ENCODE results near the gene SLC22A14. TPM values are rescaled to one million over a fixed set of nuclear protein-coding genes. Genes with fewer than 3 reads are reported as not detected.

SLC22A14 gene
- total and polyA plus RNA-seq, 3 donors from 2014 or later, result 2.7 to 11.9 (median 9.4) TPM

DNA sequence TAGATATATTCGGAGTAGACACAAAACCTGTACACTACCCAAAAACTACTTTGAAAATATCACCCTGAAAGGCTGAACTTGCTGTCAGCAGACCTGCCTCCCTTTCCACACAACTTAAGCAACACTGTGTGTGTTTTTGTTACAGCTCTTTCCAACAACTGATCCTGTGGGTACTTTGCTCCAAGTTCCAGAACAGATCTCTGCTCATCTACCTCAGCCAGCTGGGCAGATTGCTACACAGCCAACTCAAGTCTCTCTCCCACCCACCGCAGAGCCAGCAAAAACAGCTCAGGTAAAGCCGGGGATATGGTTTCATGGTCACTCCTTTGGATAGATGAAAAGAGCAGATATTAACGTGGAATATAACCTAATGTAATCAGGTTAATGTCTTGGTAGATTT lies 36.2 kb upstream of the SLC22A14 start:
- TF ChIP-seq, protein P1, sequence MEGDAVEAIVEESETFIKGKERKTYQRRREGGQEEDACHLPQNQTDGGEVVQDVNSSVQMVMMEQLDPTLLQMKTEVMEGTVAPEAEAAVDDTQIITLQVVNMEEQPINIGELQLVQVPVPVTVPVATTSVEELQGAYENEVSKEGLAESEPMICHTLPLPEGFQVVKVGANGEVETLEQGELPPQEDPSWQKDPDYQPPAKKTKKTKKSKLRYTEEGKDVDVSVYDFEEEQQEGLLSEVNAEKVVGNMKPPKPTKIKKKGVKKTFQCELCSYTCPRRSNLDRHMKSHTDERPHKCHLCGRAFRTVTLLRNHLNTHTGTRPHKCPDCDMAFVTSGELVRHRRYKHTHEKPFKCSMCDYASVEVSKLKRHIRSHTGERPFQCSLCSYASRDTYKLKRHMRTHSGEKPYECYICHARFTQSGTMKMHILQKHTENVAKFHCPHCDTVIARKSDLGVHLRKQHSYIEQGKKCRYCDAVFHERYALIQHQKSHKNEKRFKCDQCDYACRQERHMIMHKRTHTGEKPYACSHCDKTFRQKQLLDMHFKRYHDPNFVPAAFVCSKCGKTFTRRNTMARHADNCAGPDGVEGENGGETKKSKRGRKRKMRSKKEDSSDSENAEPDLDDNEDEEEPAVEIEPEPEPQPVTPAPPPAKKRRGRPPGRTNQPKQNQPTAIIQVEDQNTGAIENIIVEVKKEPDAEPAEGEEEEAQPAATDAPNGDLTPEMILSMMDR (IDR thresholded peaks at IDR 0.05), result no peak
- TF ChIP-seq POLR2A (IDR thresholded peaks at IDR 0.05), result no peak
- intact Hi-C loops (cut with DNase I; ENCODE audit: low total_unique reads), result no loop called here
- WGBS, 2 donors, result 88 to 91% methylated on average over 4 of the region's 4 CpGs
- H3K27me3 ChIP-seq, result no peaks in the 10 kb centered on the region
- H3K27ac ChIP-seq, result no peak overlapping the region
- no peak for DNase-seq
- no peaks in the 10 kb centered on the region for H3K9me3 ChIP-seq
- no peaks in the 10 kb centered on the region for H3K4me1 ChIP-seq
- H3K36me3 ChIP-seq (ENCODE audit: low read depth, missing control alignments), result no peaks in the 10 kb centered on the region
- no peak overlapping the region for H3K4me3 ChIP-seq

DNA sequence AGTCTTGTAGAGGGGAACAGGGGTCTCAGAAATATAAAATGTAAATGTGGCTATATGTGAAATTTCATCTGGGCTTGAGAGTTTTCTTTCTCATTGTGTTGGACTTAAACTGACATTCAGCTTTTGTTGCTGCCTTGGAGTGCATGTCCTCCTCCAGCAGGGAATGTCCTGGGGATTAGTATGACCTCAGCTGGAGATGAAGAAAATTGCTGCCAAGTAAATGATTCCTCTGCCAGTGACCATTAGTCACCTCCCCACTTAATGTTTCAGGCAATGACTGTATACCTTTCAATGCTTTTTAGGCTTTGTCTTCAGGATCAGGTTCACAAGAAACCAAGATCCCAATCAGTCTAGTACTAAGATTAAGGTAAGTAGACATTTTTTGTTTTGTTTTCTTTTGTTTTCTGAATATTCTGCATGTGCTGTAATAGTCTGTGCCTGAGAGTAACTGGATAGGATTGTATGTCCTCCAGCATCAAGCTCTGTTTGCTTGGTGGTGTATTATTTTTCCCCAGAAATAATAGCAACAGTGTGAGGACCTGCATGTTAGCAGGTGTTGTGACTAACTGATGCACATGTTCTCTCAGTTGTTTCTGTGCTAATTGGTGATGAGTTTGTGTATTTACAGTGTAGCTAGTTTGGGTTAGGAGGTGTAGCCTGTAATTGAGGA lies 34.6 kb upstream of the SLC22A14 start:
- TF ChIP-seq POLR2A (IDR thresholded peaks at IDR 0.05), result no peak
- TF ChIP-seq, protein P1 (IDR thresholded peaks at IDR 0.05), result no peak
- intact Hi-C loops (cut with DNase I; ENCODE audit: low total_unique reads), result no loop called here
- DNase-seq, result no peak

DNA sequence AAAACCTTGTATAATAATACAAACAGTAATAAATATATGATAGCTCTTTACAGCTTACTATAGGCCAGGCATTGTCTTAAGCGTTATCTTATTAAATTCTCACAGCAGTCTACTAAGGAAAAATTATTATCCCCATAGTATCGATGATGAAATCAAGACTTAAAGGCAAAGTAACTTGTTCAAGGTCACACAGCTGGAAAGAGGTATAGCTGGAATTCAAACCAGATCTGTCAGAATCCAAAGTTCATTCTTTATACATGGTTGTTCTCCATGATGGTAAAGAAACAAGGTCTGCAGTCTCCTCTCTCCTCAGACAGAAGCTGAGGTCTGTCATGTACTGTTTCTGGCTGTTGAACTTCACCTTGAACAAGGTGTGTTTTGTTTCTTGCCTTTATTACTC lies 31.9 kb upstream of the SLC22A14 start:
- WGBS, 2 donors, result 69 to 71% methylated on average over 2 of the region's 2 CpGs
- TF ChIP-seq, protein P1 (IDR thresholded peaks at IDR 0.05), result no peak
- TF ChIP-seq POLR2A (IDR thresholded peaks at IDR 0.05), result no peak
- Histone ChIP-seq H3K27ac (no peak overlapping the region), H3K36me3 (ENCODE audit: low read depth, missing control alignments) (no peaks in the 10 kb centered on the region), H3K27me3 (no peaks in the 10 kb centered on the region), H3K4me1 (no peaks in the 10 kb centered on the region), H3K9me3 (no peaks in the 10 kb centered on the region), H3K4me3 (no peak overlapping the region)
- no peak for DNase-seq
- intact Hi-C loops (cut with DNase I; ENCODE audit: low total_unique reads), result no loop called here

More for the DNA sequence above, 34.6 kb upstream of the SLC22A14 start:
- Histone ChIP-seq H3K4me3 (no peak overlapping the region), H3K27me3 (no peaks in the 10 kb centered on the region), H3K9me3 (no peaks in the 10 kb centered on the region), H3K27ac (no peak overlapping the region), H3K4me1 (no peaks in the 10 kb centered on the region), H3K36me3 (ENCODE audit: low read depth, missing control alignments) (no peaks in the 10 kb centered on the region)

DNA sequence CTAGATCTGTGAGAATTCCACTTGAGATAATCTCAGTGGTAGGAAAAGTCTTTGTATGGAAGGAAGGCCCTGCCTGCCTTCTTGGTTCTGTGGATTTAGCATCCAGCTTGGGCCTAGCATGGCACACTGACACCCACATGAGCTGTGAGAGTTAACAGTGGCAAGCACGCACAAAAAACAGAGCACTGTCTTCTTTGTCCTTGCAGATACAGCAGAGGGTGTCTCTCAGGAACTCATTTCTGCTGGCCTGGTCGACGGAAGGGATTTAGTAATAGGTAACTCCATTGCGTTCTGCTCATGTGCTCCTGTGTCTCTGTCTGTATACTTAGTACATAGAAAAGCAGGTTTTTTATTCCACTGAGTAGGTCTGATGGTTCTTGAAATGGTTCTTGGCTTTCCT lies 30.9 kb upstream of the SLC22A14 start:
- intact Hi-C loops (cut with DNase I; ENCODE audit: low total_unique reads), result no loop called here
- no peaks in the 10 kb centered on the region for H3K27me3 ChIP-seq
- H3K9me3 ChIP-seq, result no peaks in the 10 kb centered on the region
- TF ChIP-seq POLR2A (IDR thresholded peaks at IDR 0.05), result no peak
- TF ChIP-seq, protein P1 (IDR thresholded peaks at IDR 0.05), result no peak
- H3K27ac ChIP-seq, result no peak overlapping the region
- peaks cover 9% of the 10 kb centered on the region for H3K4me1 ChIP-seq
- no peak overlapping the region for H3K4me3 ChIP-seq
- WGBS, 2 donors, result 90 to 91% methylated on average over 4 of the region's 4 CpGs
- DNase-seq, result no peak
- H3K36me3 ChIP-seq (ENCODE audit: low read depth, missing control alignments), result no peaks in the 10 kb centered on the region

DNA sequence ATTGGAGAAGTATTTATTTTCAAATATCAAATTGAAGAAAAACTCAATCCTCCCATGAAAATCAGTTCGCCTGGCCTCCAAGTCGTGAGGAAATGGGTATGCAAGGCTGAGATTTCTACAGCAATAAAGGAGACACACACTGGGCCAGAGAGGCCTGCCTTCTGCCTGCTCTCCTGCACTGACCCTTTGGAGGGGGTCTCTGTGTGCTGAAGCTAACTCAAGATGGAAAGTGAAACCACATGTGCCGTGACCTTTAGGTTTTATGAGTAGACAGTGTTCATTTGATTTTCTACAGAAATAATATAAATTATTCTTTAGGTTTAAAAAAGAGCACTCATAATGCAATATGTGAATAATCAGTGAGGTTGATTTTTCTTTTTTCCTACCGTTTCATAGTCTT lies 28.4 kb upstream of the SLC22A14 start:
- H3K4me1 ChIP-seq, result peaks cover 10% of the 10 kb centered on the region
- no peak for DNase-seq
- 90 to 92% methylated on average over 4 of the region's 4 CpGs for WGBS, 2 donors
- intact Hi-C loops (cut with DNase I; ENCODE audit: low total_unique reads), result no loop called here
- no peaks in the 10 kb centered on the region for H3K36me3 ChIP-seq (ENCODE audit: low read depth, missing control alignments)
- H3K27ac ChIP-seq, result no peak overlapping the region
- H3K27me3 ChIP-seq, result no peaks in the 10 kb centered on the region
- no peaks in the 10 kb centered on the region for H3K9me3 ChIP-seq
- TF ChIP-seq, protein P1 (IDR thresholded peaks at IDR 0.05), result no peak
- no peak for TF ChIP-seq POLR2A (IDR thresholded peaks at IDR 0.05)
- no peak overlapping the region for H3K4me3 ChIP-seq
